Measurements from ENCODE around the gene DKK3.

The DKK3 gene

DNA sequence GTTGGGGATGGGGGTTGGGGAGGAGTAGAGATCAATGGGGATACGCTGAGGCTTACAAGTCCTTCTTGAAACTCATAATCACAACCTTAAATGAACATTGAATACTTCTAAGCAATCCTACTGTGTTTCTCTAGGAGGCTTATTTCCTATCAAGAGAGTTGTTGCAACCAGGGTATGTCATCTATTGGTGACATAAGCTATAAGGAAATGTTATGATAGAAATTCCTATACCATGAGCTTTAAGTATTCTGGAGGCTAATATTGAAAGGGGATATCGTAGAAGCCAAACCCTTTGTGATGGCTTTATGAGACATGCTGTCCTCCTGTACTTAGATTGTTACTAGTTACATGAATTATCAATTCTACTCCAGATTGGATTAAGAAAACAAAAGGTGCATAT lies 72.9 kb downstream of the DKK3 start:
- DNase-seq = no peak

DNA sequence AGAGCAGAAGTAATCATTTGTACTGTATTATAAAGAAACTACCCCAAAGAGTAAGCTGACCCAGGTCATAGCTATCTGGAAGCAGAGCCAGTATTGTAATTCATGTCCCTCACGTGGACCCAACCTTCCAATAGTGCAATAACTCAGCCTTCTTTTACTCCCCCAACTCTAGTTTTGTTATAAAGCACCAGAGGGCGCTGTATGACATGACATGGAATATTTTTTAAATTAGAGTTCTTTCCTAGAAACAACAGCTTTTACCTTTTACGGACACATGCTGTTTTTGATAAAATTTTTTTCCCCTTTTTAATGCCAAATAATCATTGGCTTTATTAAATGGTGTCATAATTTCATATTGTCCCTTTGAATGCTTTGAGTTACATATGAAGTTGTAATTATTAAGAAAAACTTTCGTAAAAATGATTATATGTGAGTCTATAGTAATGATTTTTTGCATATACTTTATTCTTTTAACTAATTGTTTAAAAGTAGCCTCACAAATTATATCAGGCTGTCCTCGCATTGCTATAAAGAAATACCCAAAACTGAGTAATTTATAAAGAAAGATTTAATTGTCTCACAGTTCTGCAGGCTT lies 76.9 kb downstream of the DKK3 start:
- DNase-seq = peak; percentile 14

GRCh38 chr11:11929920-11930319 lies 78.5 kb downstream of the DKK3 start:
- no peak for DNase-seq

DNA sequence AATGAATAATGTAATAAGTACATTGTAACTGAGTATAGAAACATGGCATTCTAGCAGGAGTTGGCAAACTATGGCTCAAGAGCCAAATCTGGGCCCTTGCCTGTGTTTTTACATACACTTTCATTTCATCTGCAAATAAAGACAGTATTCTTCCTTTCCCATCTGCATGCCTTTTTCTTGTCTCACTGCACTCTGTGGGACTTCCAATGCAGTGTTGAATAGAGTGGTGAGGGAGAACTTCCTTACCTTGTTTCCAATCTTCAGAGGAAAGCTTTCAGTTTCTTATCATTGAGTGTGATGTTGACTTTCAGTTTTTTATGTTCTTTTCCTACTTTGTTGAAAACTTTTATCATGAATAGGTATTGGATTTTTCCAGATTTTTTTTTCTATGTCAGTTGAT lies 84.6 kb downstream of the DKK3 start:
- no peak for DNase-seq

DNA sequence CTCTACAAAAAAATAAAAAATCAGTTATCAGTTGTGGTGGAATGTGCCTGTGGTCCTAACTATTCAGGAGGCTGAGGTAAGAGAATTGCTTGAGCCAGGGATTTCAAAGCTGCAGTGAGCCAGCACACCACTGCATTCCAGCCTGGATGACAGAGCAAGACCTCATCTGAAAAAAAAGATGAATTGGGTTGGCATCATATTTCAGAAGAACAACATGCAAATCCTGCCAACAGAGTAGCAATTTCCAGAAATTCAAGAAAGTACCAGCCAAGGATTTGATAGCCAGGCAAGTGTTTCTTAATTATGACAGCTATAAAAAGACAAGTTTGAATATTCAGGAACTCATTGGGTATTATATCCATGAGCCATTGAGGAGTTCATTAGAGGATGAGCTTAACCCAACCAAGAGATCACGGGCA lies 91.4 kb downstream of the DKK3 start:
- DNase-seq = no peak

DNA sequence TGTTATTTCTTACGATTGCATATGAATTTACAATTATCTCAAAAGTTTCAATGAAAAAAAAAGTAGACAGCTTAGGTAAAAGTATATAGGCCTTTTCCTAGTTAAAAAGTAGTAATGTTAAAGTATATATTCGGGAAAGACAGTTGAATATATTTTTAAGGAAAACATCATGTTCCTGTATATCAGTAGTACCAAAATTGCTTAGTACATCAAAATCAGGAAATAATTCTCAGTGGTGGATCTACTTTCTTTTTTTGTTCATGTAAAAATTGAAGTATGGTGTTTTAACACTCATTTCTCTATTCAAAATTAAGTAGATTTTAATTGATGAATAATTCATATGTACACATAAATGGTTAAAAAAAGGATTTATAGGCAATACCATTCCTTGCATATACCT lies 92.8 kb downstream of the DKK3 start:
- DNase-seq = no peak

DNA sequence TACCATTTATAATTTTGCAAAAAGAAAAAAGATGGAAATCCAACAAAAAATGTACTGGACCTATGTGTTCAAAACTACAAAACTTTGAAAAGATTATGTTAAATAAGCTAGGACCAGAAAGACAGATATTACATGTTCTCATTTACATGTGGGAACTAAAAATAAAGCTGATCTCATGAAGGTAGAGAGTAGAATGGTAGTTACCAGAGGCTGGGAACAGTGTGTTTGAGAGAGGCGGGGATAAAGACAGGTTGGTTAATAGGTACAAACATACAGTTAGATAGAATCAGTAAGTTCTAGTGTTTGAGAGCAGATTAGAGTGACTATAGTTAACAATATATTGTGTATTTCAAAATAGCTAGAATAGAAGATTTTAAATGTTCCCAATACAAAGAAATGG lies 95.0 kb downstream of the DKK3 start:
- DNase-seq = no peak

All from stimulated activated CD4-positive, alpha-beta T cell treated with anti-CD3 and anti-CD28 coated beads, Interleukin-4, amount 100 ng/mL, for 24 hours (primary cell).